GM23338 (cell line): ENCODE data around the gene LEFTY2. TPM values are rescaled to one million over a fixed set of nuclear protein-coding genes. Genes with fewer than 3 reads are reported as not detected.

Experiments used
- ATAC-seq: fragments of 200-7000 bp; cut with Tn5 transposase; 3 replicates; pipeline ENCODE4 v1.9.1; 2020
- DNase-seq: peaks from one replicate; pipeline ENCODE4 v3.0.0-alpha.2; 2015; ENCODE audit warnings: low spot score
- H2AFZ ChIP-seq: fragments of 200-600 bp; sonication (generic); 2 replicates; pipeline ENCODE4 v1.8.0; 2016; ENCODE audit warnings: antibody characterized with exemption, mild to moderate bottlenecking, moderate library complexity
- H3F3A ChIP-seq: fragments of 200-600 bp; sonication (generic); replicated peaks from 2 replicates; pipeline ENCODE4 v1.8.0; 2017; ENCODE audit warnings: antibody characterized with exemption, mixed run types, low read depth
- H3K27ac ChIP-seq: fragments of 200-600 bp; sonication (generic); 2 replicates; pipeline ENCODE4 v1.6.1; 2016; ENCODE audit warnings: low read depth
- H3K27me3 ChIP-seq: fragments of 200-600 bp; sonication (generic); 2 replicates; pipeline ENCODE4 v1.8.0; 2016; ENCODE audit warnings: mild to moderate bottlenecking, mixed run types, moderate library complexity; ENCODE audit not compliant: insufficient read depth
- H3K36me3 ChIP-seq: fragments of 200-600 bp; sonication (generic); 2 replicates; pipeline ENCODE4 v1.8.0; 2016; ENCODE audit warnings: mild to moderate bottlenecking; ENCODE audit not compliant: insufficient read depth
- H3K4me1 ChIP-seq: fragments of 200-600 bp; sonication (generic); 2 replicates; pipeline ENCODE4 v1.8.0; 2016; ENCODE audit warnings: mild to moderate bottlenecking, moderate library complexity; ENCODE audit not compliant: insufficient read depth
- H3K4me2 ChIP-seq: fragments of 200-600 bp; sonication (generic); 2 replicates; pipeline ENCODE4 v1.7.1; 2017; ENCODE audit warnings: mixed run types
- H3K4me3 ChIP-seq: fragments of 200-600 bp; sonication (generic); 2 replicates; pipeline ENCODE4 v1.6.1; 2016; ENCODE audit warnings: mixed run types
- H3K79me2 ChIP-seq: fragments of 200-600 bp; sonication (generic); replicated peaks from 2 replicates; pipeline ENCODE4 v1.8.0; 2017; ENCODE audit warnings: mild to moderate bottlenecking; ENCODE audit not compliant: insufficient read depth
- H3K9me2 ChIP-seq: fragments of 200-600 bp; sonication (generic); 2 replicates; pipeline ENCODE4 v1.8.0; 2017; ENCODE audit not compliant: insufficient read depth
- H4K20me1 ChIP-seq: fragments of 200-600 bp; sonication (generic); replicated peaks from 2 replicates; pipeline ENCODE4 v1.8.0; 2017; ENCODE audit warnings: mild to moderate bottlenecking; ENCODE audit not compliant: insufficient read depth
- H3K27ac Mint-ChIP-seq: 2 replicates; pipeline ENCODE4 v1.8.0; 2020; ENCODE audit warnings: inconsistent platforms, mild to moderate bottlenecking, moderate library complexity, mixed read lengths
- H3K27me3 Mint-ChIP-seq: 3 replicates; pipeline ENCODE4 v1.8.0; 2022; ENCODE audit warnings: low read depth, mild to moderate bottlenecking, moderate library complexity, mixed read lengths, inconsistent platforms; ENCODE audit not compliant: insufficient read depth, poor library complexity
- H3K36me3 Mint-ChIP-seq: 3 replicates; pipeline ENCODE4 v1.8.0; 2021; ENCODE audit warnings: low read depth, mild to moderate bottlenecking, inconsistent platforms, moderate library complexity, mixed read lengths
- H3K4me1 Mint-ChIP-seq: 3 replicates; pipeline ENCODE4 v1.8.0; 2020; ENCODE audit warnings: mild to moderate bottlenecking, inconsistent platforms, mixed read lengths
- H3K4me3 Mint-ChIP-seq: 3 replicates; pipeline ENCODE4 v1.8.0; 2021; ENCODE audit warnings: moderate library complexity, mild to moderate bottlenecking, inconsistent platforms, mixed read lengths
- H3K9me3 Mint-ChIP-seq: 3 replicates; pipeline ENCODE4 v1.8.0; 2020; ENCODE audit warnings: moderate library complexity, mild to moderate bottlenecking, inconsistent platforms, mixed read lengths
- CREB1 ChIP-seq: fragments of 250-450 bp; sonication (Bioruptor Pico); IDR thresholded peaks from 2 replicates; pipeline ENCODE4 v1.5.0; 2020; ENCODE audit warnings: low read depth, mild to moderate bottlenecking, moderate library complexity
- CTCF ChIP-seq, 2 experiments: fragments of 200-600 bp in 1 of 2; sonication (generic) in 1 of 2; conservative IDR thresholded peaks; 2 replicates each; pipeline versions ENCODE4 v1.5.1 to v1.6.1; 2016 to 2017; ENCODE audit warnings: antibody characterized with exemption in 2 of 2, low read depth in 2 of 2, mild to moderate bottlenecking in 2 of 2, moderate library complexity in 1 of 2
- ETS1 ChIP-seq: IDR thresholded peaks from 2 replicates; pipeline ENCODE4 v1.6.1; 2016; ENCODE audit warnings: antibody characterized with exemption
- EZH2 ChIP-seq: fragments of 200-600 bp; sonication (generic); IDR thresholded peaks from one replicate; pipeline ENCODE4 v1.8.0; 2017; ENCODE audit warnings: antibody characterized with exemption, mild to moderate bottlenecking, low read depth; ENCODE audit not compliant: unreplicated experiment
- EZH2phosphoT487 ChIP-seq: fragments of 200-600 bp; sonication (generic); IDR thresholded peaks from one replicate; pipeline ENCODE4 v1.8.1; 2018; ENCODE audit warnings: antibody characterized with exemption; ENCODE audit not compliant: unreplicated experiment
- JUNB ChIP-seq: IDR thresholded peaks from one replicate; pipeline ENCODE4 v1.6.1; 2016; ENCODE audit warnings: antibody characterized with exemption; ENCODE audit not compliant: unreplicated experiment
- NANOG ChIP-seq: IDR thresholded peaks from 2 replicates; pipeline ENCODE4 v1.6.1; 2016; ENCODE audit warnings: antibody characterized with exemption, borderline replicate concordance
- POLR2AphosphoS5 ChIP-seq: IDR thresholded peaks from 2 replicates; pipeline ENCODE4 v1.6.1; 2016; ENCODE audit warnings: antibody characterized with exemption, low read depth
- REST ChIP-seq: IDR thresholded peaks from one replicate; pipeline ENCODE4 v1.6.1; 2018; ENCODE audit warnings: antibody characterized with exemption; ENCODE audit not compliant: unreplicated experiment
- STAT1 ChIP-seq: IDR thresholded peaks from one replicate; pipeline ENCODE4 v1.6.1; 2016; ENCODE audit warnings: antibody characterized with exemption; ENCODE audit not compliant: unreplicated experiment
- ZNF114 ChIP-seq: fragments of 250-450 bp; sonication (Bioruptor Pico); IDR thresholded peaks from 2 replicates; pipeline ENCODE4 v1.5.0; 2020; ENCODE audit warnings: mild to moderate bottlenecking, moderate library complexity
- ZNF331 ChIP-seq: fragments of 250-450 bp; sonication (Bioruptor Pico); IDR thresholded peaks from 2 replicates; pipeline ENCODE4 v1.5.0; 2020; ENCODE audit warnings: low read depth, mild to moderate bottlenecking, moderate library complexity
- ZNF462 ChIP-seq: fragments of 250-450 bp; sonication (Bioruptor Pico); IDR thresholded peaks from 2 replicates; pipeline ENCODE4 v1.5.0; 2020; ENCODE audit warnings: mild to moderate bottlenecking, moderate library complexity
- polyA plus RNA-seq: library from polyadenylated mRNA; unstranded; fragments of >200 nt; fragmentation: Nextera tagmentation; extraction: Ambion mirVana; gene quantifications from 2 replicates; pipeline ENCODE4 v1.2.1, GENCODE V29; 2016
- total RNA-seq: library from RNA; depleted of rRNA; stranded (reverse); fragments of >200 nt; shearing (Covaris generic); gene quantifications from 2 replicates; pipeline ENCODE4 v1.2.3, GENCODE V29; 2014

The LEFTY2 gene
- total and polyA plus RNA-seq, 2 experiments from 2014 or later, result 8.3 to 12.4 TPM

GRCh38 chr1:225889743-225890142 is 51.3 kb downstream of the LEFTY2 start:
- ATAC-seq (no peak), DNase-seq (no peak)
- H3K27me3 ChIP-seq, result no peaks in the 10 kb centered on the region
- H4K20me1 ChIP-seq, result no peaks in the 10 kb centered on the region
- no peaks in the 10 kb centered on the region for H3K36me3 ChIP-seq
- Mint-ChIP-seq H3K27me3 (peaks cover 16% of the 10 kb centered on the region), H3K4me1 (peaks cover 35% of the 10 kb centered on the region), H3K27ac (no peak overlapping the region), H3K9me3 (no peaks in the 10 kb centered on the region), H3K36me3 (no peaks in the 10 kb centered on the region), H3K4me3 (no peak overlapping the region; the same call in 2 of the 3 replicates)
- peaks cover 10% of the 10 kb centered on the region for H3F3A ChIP-seq
- no peak for TF ChIP-seq CREB1 (CRISPR knock-in tag)
- TF ChIP-seq ZNF114, result no peak
- TF ChIP-seq STAT1, result no peak
- no peak for TF ChIP-seq JUNB
- TF ChIP-seq NANOG, result no peak
- no peak for TF ChIP-seq CTCF (conservative IDR thresholded peaks at IDR 0.05; ENCODE audit: low read depth in 2 of 2)
- TF ChIP-seq EZH2, result no peak
- TF ChIP-seq ETS1, result no peak
- no peak for TF ChIP-seq POLR2AphosphoS5
- TF ChIP-seq REST, result no peak
- TF ChIP-seq ZNF331 (CRISPR knock-in tag), result no peak
- no peak for TF ChIP-seq ZNF462 (CRISPR knock-in tag)
- no peak for TF ChIP-seq EZH2phosphoT487
- H3K27ac ChIP-seq, result peak overlapping the region; percentile 70
- H3K4me3 ChIP-seq, result peak overlapping the region; percentile 55; the same call in 1 of the 2 replicates
- no peak overlapping the region for H2AFZ ChIP-seq
- 0 out of 2 replicates have a peak, but pooled peaks cover 4% of the 10 kb centered on the region for H3K79me2 ChIP-seq
- peak overlapping the region; percentile 81 for H3K4me2 ChIP-seq
- no peaks in the 10 kb centered on the region for H3K9me2 ChIP-seq
- peaks cover 30% of the 10 kb centered on the region for H3K4me1 ChIP-seq
